GM12891 (cell line): ENCODE measurements around the gene COPS8.
A peak's percentile ranks its signal among the peaks of the same experiment; 100 is the strongest.

Experiments used
- DNase-seq: peaks from one replicate; pipeline ENCODE4 v3.0.0; 2011; ENCODE audit warnings: low spot score; ENCODE audit not compliant: insufficient read length
- FAIRE-seq: peaks from 2 replicates; lab custom pipeline; 2011; peaks lifted over from hg19 to GRCh38; lab: Jason Lieb, UNC
- PAX5 ChIP-seq: IDR thresholded peaks from 2 replicates; pipeline ENCODE4 v1.6.1; 2011; ENCODE audit warnings: low read length, moderate library complexity, mild to moderate bottlenecking; ENCODE audit not compliant: insufficient read depth, severe bottlenecking
- POLR2A ChIP-seq: IDR thresholded peaks from 2 replicates; pipeline ENCODE4 v1.6.1; 2011; ENCODE audit warnings: low read depth, low read length, control low read depth
- POLR2AphosphoS5 ChIP-seq: IDR thresholded peaks from 2 replicates; pipeline ENCODE4 v1.6.1; 2011; ENCODE audit warnings: low read depth, low read length, control low read depth
- POU2F2 ChIP-seq: IDR thresholded peaks from 2 replicates; pipeline ENCODE4 v1.6.1; 2011; ENCODE audit warnings: low read depth, mild to moderate bottlenecking, control low read depth, low read length, moderate library complexity
- SPI1 ChIP-seq: IDR thresholded peaks from 2 replicates; pipeline ENCODE4 v1.6.1; 2011; ENCODE audit warnings: low read depth, low read length, control low read depth
- TAF1 ChIP-seq: IDR thresholded peaks from 2 replicates; pipeline ENCODE4 v1.6.1; 2011; ENCODE audit warnings: low read depth, low read length, control low read depth

COPS8 gene

DNA sequence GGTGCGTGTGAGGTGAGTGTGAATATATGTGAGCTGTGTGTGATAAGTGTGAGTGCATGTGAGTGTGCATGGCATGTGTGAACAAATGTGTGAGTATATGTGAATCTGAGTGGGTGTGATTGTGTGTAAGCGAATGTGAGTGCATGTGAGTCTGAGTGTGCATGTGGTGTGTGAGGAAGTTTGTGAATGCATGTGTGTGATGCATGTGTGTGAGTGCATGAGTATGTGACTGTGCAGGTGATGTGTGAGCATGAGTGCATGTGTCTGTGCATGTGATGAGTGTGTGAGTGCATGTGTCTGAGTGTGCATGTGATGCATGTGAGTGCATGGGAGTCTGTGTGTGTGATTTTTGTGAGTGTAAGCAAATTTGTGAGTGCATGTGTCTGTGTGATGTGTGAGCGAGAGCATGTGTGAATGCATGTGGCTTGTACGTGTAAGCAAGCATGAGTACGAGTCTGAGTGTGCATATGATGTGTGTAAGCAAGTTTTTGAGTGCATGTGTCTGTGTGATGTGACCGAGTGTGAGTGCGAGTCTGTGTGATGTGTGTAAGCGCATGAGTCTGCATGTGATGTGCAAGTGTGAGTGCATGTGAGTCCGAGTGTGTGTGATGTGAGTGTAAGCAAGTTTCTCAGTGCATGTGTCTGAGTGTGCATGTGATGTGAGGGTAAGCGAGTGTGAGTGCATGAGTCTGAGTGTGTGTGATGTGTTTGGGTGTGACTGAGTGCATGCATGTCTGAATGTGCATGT lies 43.3 kb downstream of the COPS8 start:
- FAIRE-seq (peak; percentile 47), DNase-seq (no peak)
- TF ChIP-seq PAX5 (no peak), POU2F2 (no peak), POLR2A (no peak), SPI1 (no peak), TAF1 (no peak), POLR2AphosphoS5 (no peak)

DNA sequence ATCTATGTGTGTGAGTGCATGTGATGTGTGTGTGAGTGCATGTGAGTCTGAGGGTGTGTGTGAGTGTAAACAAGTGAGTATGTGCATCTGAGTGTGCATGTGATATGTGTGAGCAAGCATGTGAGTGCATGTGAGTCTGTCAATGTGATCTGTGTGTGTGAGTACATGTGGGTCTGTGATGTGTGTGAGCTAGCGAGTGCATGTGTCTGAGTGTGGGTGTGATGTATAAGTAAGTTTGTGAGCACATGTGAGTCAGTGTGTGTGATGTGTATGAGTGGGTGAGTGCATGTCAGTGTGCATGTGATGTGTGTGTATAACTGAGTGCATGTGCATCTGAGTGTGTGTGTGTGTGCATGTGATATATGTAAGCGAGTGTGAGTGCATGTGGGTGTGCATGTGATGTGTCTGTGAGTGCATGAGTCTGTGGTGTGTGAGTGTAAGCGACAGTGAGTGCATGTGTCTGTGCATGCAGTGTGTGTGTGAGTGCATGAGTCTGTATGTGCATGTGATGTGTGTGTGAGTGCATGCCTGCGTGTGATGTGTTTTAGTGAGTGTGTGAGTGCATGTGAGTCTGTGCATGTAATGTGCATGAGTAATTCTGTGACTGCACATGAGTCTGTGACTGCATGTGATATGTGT lies 44.1 kb downstream of the COPS8 start:
- FAIRE-seq (peak; percentile 23), DNase-seq (no peak)
- TF ChIP-seq POU2F2 = no peak
- no peak for TF ChIP-seq POLR2AphosphoS5
- TF ChIP-seq PAX5 = no peak
- no peak for TF ChIP-seq TAF1
- no peak for TF ChIP-seq SPI1
- TF ChIP-seq POLR2A = no peak

DNA sequence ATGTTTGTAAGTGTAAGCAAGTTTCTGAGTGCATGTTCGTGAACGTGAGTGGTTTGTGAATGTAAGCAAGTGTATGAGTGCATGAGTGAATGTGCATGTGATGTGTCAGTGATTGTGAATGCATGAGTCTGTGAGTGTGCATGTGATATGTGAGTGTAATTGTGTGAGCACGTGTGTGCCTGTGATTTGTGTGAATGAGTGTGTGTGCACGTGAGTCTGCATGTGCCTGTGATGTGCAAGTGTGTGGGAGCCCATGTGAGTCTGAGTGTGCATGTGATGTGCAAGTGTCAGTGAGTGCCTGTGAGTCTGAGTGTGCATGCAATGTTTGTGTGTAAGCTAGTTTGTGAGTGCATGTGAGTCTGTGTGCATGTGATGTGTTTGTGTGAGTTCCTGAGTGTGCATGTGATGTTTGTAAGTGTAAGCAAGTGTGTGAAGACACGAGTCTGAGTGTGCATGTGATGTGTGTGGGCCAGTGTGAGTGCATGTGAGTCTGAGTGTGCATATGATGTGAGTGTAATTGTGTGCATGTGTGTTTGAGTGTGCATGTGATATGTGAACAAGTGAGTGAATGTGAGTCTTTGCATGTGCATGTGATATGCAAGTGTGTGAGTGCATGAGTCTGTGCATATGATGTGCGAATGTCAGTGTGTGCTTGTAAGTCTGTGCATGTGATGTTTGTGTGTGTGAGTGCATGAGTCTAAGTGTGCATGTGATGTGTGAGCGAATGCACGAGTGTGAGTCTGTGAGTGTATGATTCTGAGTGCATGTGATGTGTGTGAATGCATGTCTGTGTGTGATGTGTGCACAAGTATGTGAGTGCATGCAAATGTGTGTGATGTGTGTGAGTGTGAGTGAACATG lies 45.1 kb downstream of the COPS8 start:
- TF ChIP-seq POU2F2 (no peak), POLR2A (no peak), TAF1 (no peak), SPI1 (no peak), PAX5 (no peak), POLR2AphosphoS5 (no peak)
- FAIRE-seq = peak; percentile 62
- DNase-seq = no peak

DNA sequence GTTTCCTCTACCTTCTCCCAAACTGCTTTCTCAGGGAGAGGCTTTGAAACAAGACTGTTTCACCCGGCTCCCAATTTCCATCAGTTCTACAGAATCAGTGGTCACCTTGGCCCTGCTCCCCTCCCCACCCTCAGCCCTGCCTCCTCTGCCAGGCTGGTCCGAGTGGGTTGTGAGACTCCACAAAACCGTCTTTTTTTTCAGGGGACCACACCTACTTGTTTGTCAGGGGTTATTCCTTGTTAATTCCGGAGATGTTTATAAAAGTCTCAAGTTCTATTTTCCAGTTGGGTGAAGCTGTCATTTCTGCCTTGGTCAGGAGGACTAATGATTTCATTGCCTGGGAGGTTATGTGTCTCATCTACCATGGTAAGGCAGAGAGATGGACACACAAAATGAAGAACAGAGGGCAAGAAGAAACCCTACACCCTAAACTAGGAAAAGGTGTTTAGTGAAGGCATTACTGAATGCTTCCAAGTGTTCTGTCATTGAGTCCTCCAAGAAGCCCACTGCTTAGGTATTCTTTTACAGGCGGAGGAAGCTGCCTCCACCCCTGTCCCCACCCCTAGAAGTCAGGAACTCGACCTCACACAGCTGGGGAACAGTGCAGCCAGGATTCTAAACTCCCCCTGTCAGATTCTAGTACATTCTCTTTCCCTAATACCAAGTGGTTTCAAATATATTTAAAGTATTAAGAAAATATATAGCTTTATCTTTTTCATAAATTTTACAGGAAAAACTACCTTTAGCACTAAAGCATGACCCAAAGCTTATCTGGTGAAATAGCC lies 46.3 kb downstream of the COPS8 start:
- TF ChIP-seq POU2F2 (no peak), POLR2A (no peak), POLR2AphosphoS5 (no peak), SPI1 (no peak), TAF1 (no peak), PAX5 (no peak)
- no peak for DNase-seq
- FAIRE-seq = no peak

DNA sequence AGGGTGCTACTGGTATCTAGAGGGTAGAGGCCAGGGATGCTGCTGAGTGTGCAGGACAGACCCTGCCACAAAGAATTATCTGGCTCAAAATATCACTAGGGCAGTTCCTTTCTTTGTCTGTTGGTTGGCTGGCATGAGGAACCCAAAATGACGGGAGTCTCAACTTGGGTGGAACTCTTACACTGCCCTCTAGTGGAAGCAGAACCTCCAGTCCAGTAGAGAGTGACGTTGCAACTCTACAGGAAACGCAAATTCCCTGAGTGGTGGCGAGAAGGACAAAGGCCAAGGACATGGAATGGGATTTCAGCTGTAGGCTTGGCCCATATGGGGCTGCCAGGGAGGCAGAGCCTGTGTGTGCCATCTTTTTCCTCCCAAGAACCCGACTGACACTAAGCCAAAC lies 47.1 kb downstream of the COPS8 start:
- FAIRE-seq = peak; percentile 74
- TF ChIP-seq POU2F2 (no peak), SPI1 (no peak), TAF1 (no peak), PAX5 (no peak), POLR2A (no peak), POLR2AphosphoS5 (no peak)
- no peak for DNase-seq

DNA sequence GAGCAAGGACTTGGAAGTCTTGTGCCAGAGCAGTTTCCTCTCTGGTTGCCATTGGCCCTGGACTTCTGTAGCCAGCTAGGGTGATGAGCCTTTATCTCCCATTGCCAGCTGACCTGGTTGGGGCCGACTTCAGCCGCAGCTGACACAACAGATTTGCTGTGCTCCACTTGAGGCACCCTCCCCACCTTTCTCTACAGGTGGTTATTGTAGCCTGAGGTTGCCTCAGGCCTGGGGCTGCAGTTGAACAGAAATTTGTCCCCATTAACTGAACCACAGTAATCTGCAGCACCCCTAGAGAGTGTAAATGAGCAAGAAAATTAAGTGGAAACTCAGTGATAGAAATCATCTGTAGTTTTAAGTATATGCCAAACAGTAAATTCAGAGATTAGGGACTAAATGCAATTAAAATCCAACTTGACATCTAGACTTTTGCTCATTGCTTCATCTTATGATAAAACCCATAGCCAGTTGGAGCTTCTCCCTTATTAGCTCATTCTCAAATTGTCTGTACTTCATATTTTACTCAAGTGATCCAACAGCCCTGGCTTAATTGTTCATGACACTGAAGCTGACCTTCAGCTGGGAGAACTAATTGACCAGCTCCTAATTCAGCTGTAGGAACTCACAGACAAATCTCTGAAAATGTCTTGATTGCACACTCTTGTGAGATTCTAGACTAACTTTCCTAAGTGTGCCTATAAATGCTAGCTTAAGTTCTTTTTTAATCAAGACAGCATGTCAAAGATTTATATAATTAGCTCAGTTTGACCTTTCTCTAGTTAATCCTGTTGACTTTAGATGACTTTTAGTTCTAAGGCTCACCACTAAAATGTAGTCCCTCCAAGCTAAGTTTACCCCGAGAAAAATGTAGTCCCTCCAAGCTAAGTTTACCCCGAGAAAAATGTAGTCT lies 48.9 kb downstream of the COPS8 start:
- TF ChIP-seq POLR2A = no peak
- no peak for TF ChIP-seq SPI1
- no peak for TF ChIP-seq POU2F2
- TF ChIP-seq POLR2AphosphoS5 = no peak
- TF ChIP-seq TAF1 = no peak
- TF ChIP-seq PAX5 = no peak
- DNase-seq (no peak), FAIRE-seq (no peak)

DNA sequence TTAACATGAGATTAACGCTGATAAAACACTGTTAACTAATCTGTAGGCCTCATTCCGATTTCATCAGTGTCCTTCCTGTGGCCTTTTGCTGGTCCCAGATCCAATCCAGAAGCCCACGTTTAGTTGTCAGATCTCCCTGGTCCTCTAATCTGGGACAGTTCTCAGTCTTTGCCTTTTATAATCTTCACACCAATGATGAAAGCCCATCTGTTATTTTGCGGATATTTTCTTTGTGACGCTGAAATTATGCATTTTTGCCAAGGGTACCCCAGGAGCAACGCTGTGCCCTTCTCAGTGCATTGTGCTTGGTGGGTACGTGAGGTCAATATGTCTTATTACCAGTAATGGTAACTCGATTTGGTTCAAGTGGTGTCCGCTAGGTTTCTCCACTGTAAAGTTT lies 51.1 kb downstream of the COPS8 start:
- no peak for DNase-seq
- no peak for FAIRE-seq
- no peak for TF ChIP-seq POLR2A
- TF ChIP-seq SPI1 = no peak
- TF ChIP-seq PAX5 = no peak
- no peak for TF ChIP-seq TAF1
- no peak for TF ChIP-seq POLR2AphosphoS5
- no peak for TF ChIP-seq POU2F2
